ENCODE data around the gene SV2B.

GRCh38 chr15:91282486-91282885 lies 182.4 kb downstream of the SV2B start:
- TF ChIP-seq CTCF (IDR thresholded peaks at IDR 0.05) (no peak), POLR2A (IDR thresholded peaks at IDR 0.05) (no peak)

Measured in testis (tissue), 2 donors.